HepG2 (cell line): Measurements from ENCODE around the gene FAM120B. TPM values are rescaled to one million over a fixed set of nuclear protein-coding genes. Genes with fewer than 3 reads are reported as not detected.

ENCODE experiments used
- ATAC-seq: fragments of 200-7000 bp; cut with Tn5 transposase; 3 replicates; pipeline ENCODE4 v1.9.1; 2020; ENCODE audit warnings: mild to moderate bottlenecking, moderate library complexity
- BruUV-seq: library from RNA; stranded (reverse); fragments of 400-500 nt; replicated peaks from 2 replicates; lab custom pipeline; 2021; lab: Mats Ljungman, UMichigan
- CTCF ChIA-PET: fragments of 300-600 bp; formaldehyde crosslinking; extraction: SDS; loops from one replicate; lab custom pipeline; 2021; ENCODE audit warnings: low total read pairs, inconsistent platforms, low intra/inter-chr PET ratio; lab: Yijun Ruan, JAX
- POLR2A ChIA-PET: fragments of 350-600 bp; sonication (Branson Sonifier 250); formaldehyde crosslinking; loops from one replicate; lab custom pipeline; 2020; ENCODE audit warnings: antibody characterized with exemption, inconsistent platforms; lab: Yijun Ruan, JAX
- DNase-seq: peaks from one replicate; pipeline ENCODE4 v3.0.0-alpha.2; 2015; ENCODE audit warnings: low spot score
- FAIRE-seq: peaks from 3 replicates; lab custom pipeline; 2011; peaks lifted over from hg19 to GRCh38; lab: Jason Lieb, UNC
- H2AFZ ChIP-seq: one replicate; pipeline ENCODE4 v1.6.1; 2011; ENCODE audit warnings: low read length, inconsistent platforms
- H3K27ac ChIP-seq: fragments of 300-600 bp; 3 replicates; pipeline ENCODE4 v1.8.0; 2011; ENCODE audit warnings: mixed run types, mild to moderate bottlenecking, mixed read lengths, low read length, inconsistent platforms; ENCODE audit not compliant: insufficient read depth; ENCODE audit errors: extremely low read length
- H3K27me3 ChIP-seq, 2 experiments: fragments of 200-600 bp in 1 of 2; 2 replicates in 1 of 2; 3 replicates in 1 of 2; pipeline versions ENCODE4 v1.6.0 to v1.8.0; 2011; ENCODE audit warnings: low read length in 2 of 2, mild to moderate bottlenecking in 2 of 2, moderate library complexity in 2 of 2, inconsistent platforms in 1 of 2; ENCODE audit not compliant: insufficient read depth in 2 of 2, control insufficient read depth in 1 of 2
- H3K36me3 ChIP-seq, 2 experiments: fragments of 200-600 bp in 1 of 2; replicated peaks in 1 of 2; 2 replicates in 1 of 2; 3 replicates in 1 of 2; pipeline versions ENCODE4 v1.5.1 to v1.8.0; 2011; ENCODE audit warnings: low read length in 2 of 2, inconsistent platforms in 1 of 2; ENCODE audit not compliant: insufficient read depth in 2 of 2, control insufficient read depth in 1 of 2
- H3K4me1 ChIP-seq: 2 replicates; pipeline ENCODE4 v1.5.1; 2012; ENCODE audit warnings: low read length, inconsistent platforms; ENCODE audit not compliant: insufficient read depth
- H3K4me2 ChIP-seq: 2 replicates; pipeline ENCODE4 v1.6.0; 2011; ENCODE audit warnings: low read depth, low read length, inconsistent platforms
- H3K4me3 ChIP-seq, 3 experiments: fragments of 200-600 bp in 1 of 3; sonication (generic), shearing (Covaris generic) in 1 of 3; replicated peaks in 1 of 3; 2 replicates each; pipeline ENCODE4 v1.5.1; 2011 to 2016; ENCODE audit warnings: low read length in 3 of 3, inconsistent platforms in 2 of 3, low read depth in 2 of 3, mild to moderate bottlenecking in 2 of 3, control low read depth in 1 of 3, mixed read lengths in 1 of 3; ENCODE audit not compliant: insufficient read depth in 1 of 3
- H3K79me2 ChIP-seq: one replicate; pipeline ENCODE4 v1.6.1; 2011; ENCODE audit warnings: low read length, inconsistent platforms; ENCODE audit not compliant: insufficient read depth
- H3K9ac ChIP-seq: 2 replicates; pipeline ENCODE4 v1.6.0; 2011; ENCODE audit warnings: mild to moderate bottlenecking, low read depth, low read length, inconsistent platforms; ENCODE audit not compliant: insufficient read depth
- H3K9me3 ChIP-seq: 2 replicates; pipeline ENCODE4 v1.5.1; 2012; ENCODE audit warnings: mild to moderate bottlenecking, low read length
- H4K20me1 ChIP-seq: 2 replicates; pipeline ENCODE4 v1.6.0; 2011; ENCODE audit warnings: inconsistent platforms, mild to moderate bottlenecking, low read length, moderate library complexity; ENCODE audit not compliant: insufficient read depth
- ATF7 ChIP-seq, 2 experiments: fragments of 450-650 bp in 1 of 2; sonication (generic) in 1 of 2; formaldehyde crosslinking in 1 of 2; IDR thresholded peaks; 2 replicates each; pipeline versions ENCODE4 v1.4.0 to v1.6.1; 2016 to 2020; ENCODE audit warnings: antibody characterized with exemption in 1 of 2, mild to moderate bottlenecking in 1 of 2, missing genetic modification reagents in 1 of 2
- PHB2 ChIP-seq: fragments of 450-650 bp; IDR thresholded peaks from 2 replicates; pipeline ENCODE4 v1.6.1; 2018; ENCODE audit not compliant: partially characterized antibody
- PHF21A ChIP-seq: sonication (generic); formaldehyde crosslinking; IDR thresholded peaks from 2 replicates; pipeline ENCODE4 v1.5.0; 2020; ENCODE audit warnings: mild to moderate bottlenecking, missing genetic modification reagents
- RAD21 ChIP-seq: fragments of 450-650 bp; formaldehyde crosslinking; IDR thresholded peaks from 2 replicates; pipeline ENCODE4 v1.5.0; 2020; ENCODE audit warnings: mild to moderate bottlenecking
- SOX13 ChIP-seq, 3 experiments: fragments of 450-650 bp in 1 of 3; sonication (generic) in 1 of 3; formaldehyde crosslinking in 1 of 3; IDR thresholded peaks in 2 of 3; conservative IDR thresholded peaks in 1 of 3; 2 replicates each; pipeline versions ENCODE4 v1.5.0 to v1.6.1; 2016 to 2020; ENCODE audit warnings: antibody characterized with exemption in 1 of 3, mild to moderate bottlenecking in 1 of 3, missing compliant biosample characterization in 1 of 3, missing genetic modification reagents in 1 of 3, moderate library complexity in 1 of 3
- ZFP82 ChIP-seq: sonication (generic); formaldehyde crosslinking; IDR thresholded peaks from 2 replicates; pipeline ENCODE4 v1.5.1; 2020; ENCODE audit warnings: mild to moderate bottlenecking, missing genetic modification reagents, borderline replicate concordance
- ZNF12 ChIP-seq: sonication (generic); formaldehyde crosslinking; IDR thresholded peaks from 2 replicates; pipeline ENCODE4 v1.5.0; 2020; ENCODE audit warnings: missing genetic modification reagents
- ZNF530 ChIP-seq: sonication (generic); formaldehyde crosslinking; IDR thresholded peaks from 2 replicates; pipeline ENCODE4 v1.5.0; 2020; ENCODE audit warnings: low read depth, mild to moderate bottlenecking, missing genetic modification reagents
- ZNF83 ChIP-seq: sonication (generic); formaldehyde crosslinking; IDR thresholded peaks from 2 replicates; pipeline ENCODE4 v1.4.0; 2020; ENCODE audit warnings: missing genetic modification reagents, mild to moderate bottlenecking, borderline replicate concordance
- WGBS: methylation state at CpG from one replicate; pipeline ENCODE4 v1.1.6; 2017; ENCODE audit warnings: low lambda C conversion rate; 5-methylcytosine and 5-hydroxymethylcytosine counted together
- in situ Hi-C: cut with HindIII; loops from 2 replicates; pipeline ENCODE4 v1.10.0; 2017; ENCODE audit warnings: low pct_unique_long_range_greater_than_20kb; ENCODE audit not compliant: extremely low pct_ligation_motif_present
- intact Hi-C: fragments of 100-400 bp; cut with micrococcal nuclease; formaldehyde crosslinking; loops from one replicate; pipeline ENCODE4 v1.10.0; 2022; ENCODE audit not compliant: unreplicated experiment
- polyA plus RNA-seq, 8 experiments: library from polyadenylated mRNA; depleted of rRNA in 3 of 8; stranded (reverse) in 7 of 8; unstranded in 1 of 8; fragments of >200 nt; fragmentation: Illumina TruSeq in 4 of 8; extraction: Trizol in 4 of 8; gene quantifications; 2 replicates each; pipeline versions ENCODE4 v1.2.1 to v1.2.3, GENCODE V29; 2011 to 2016; ENCODE audit warnings: low read depth in 4 of 8, missing spikeins in 1 of 8, mixed read lengths in 1 of 8; ENCODE audit not compliant: insufficient read depth in 1 of 8
- total RNA-seq, 5 experiments: library from RNA; depleted of rRNA; stranded (reverse); fragments of >200 nt; fragmentation: Illumina TruSeq; extraction: Trizol; gene quantifications; 2 replicates each; pipeline ENCODE4 v1.2.3, GENCODE V29; 2016; ENCODE audit warnings: low read depth in 1 of 5
- TF ChIP-seq, protein P1 (sequence below): sonication (generic); formaldehyde crosslinking; conservative IDR thresholded peaks from 2 replicates; pipeline ENCODE4 v1.4.0; 2020; ENCODE audit warnings: missing genetic modification reagents

FAM120B gene
- total and polyA plus RNA-seq, 2 of the 13 experiments (the other 11 are each of a cell fraction or from before 2014, with no cell fraction given), result 9.2 to 10.7 TPM

DNA sequence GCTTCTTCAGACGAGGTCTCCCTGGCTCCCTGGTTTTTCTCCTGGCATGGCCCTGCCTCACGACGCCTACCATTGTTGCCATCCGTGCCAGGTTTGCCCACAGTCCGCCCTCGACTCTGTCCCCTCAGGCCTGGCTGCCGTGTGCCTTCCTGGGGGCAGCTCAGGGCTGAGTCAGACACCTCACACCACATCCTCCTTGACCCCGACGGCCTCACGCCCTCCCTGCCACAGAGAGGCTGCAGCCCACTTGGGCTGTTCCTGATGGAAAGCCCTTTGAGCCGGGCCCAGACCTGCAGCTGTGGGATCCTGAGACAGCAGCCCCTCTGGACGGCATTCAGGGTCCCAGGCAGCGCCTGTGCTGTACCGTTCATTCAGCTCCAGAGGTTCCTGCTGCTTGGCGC lies 138.3 kb downstream of the FAM120B start (continued):
- no peak for TF ChIP-seq SOX13 (IDR thresholded peaks at IDR 0.05)
- no peak for TF ChIP-seq SOX13 (CRISPR knock-in tag; conservative IDR thresholded peaks at IDR 0.05 in 1 of 2, IDR thresholded peaks at IDR 0.05 in 1 of 2)
- no peak for TF ChIP-seq PHF21A (CRISPR knock-in tag)
- TF ChIP-seq RAD21, result no peak
- TF ChIP-seq, all 625 proteins: peak for 0

DNA sequence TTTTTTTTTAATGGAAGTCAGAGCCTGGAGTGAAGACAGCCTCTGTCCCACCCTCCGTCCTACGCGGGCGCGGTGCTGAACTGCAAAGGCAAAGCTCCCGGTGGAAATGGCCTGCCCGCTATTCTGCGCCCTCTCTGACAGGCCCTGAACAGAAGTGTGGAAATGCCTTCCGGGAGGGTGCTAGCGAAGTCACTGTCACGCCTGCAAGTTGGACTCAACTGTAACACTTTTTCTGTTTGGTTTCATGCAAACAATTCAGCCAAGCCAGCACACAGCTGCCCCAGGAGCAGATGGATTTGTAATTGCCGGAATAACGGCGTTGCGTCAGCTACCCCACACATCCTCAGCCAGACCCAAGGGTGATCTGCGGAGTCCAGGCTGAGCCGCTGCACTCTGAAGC lies 138.9 kb downstream of the FAM120B start:
- CTCF ChIA-PET, result no interaction called here
- POLR2A ChIA-PET, result no interaction called here
- Histone ChIP-seq H3K4me2 (no peak overlapping the region), H3K4me3 (no peak overlapping the region), H2AFZ (no peak overlapping the region), H3K36me3 (no peaks in the 10 kb centered on the region), H3K9ac (no peak overlapping the region), H3K79me2 (no peaks in the 10 kb centered on the region), H4K20me1 (no peaks in the 10 kb centered on the region; the same call in 1 of the 2 replicates), H3K9me3 (no peaks in the 10 kb centered on the region), H3K27me3 (peaks cover 10 to 78% of the 10 kb centered on the region in 2 experiments), H3K27ac (no peak overlapping the region), H3K4me1 (no peaks in the 10 kb centered on the region)
- no TSS peak for BruUV-seq
- ATAC-seq (no peak), FAIRE-seq (no peak), DNase-seq (no peak)
- TF ChIP-seq ZNF530 (no peak), ATF7 (IDR thresholded peaks at IDR 0.05) (no peak), ATF7 (CRISPR knock-in tag; IDR thresholded peaks at IDR 0.05) (no peak)
- intact Hi-C loops (no loop called here), in situ Hi-C loops (no loop called here)
- 65% methylated on average over 17 of the region's 17 CpGs for WGBS

DNA sequence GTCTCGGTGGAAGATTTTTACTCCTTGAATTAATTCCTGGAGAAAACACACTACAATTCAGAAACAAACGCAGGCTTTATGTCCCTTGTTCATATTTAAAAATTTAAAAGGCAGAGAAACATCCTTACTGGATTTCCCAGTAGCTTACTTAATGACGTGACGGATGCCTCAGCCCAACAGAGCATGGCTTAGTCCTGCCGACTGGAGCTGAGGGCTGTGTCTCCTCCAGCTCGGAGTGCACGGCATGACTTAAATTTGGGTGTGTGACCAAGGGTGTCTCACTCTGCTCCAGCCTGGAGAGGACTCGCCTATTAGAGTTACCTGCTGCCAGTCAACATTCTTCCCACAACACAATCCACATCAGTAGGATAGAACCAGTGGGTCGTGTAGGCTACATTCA lies 139.4 kb downstream of the FAM120B start:
- no TSS peak for BruUV-seq

More for the DNA sequence above, 139.4 kb downstream of the FAM120B start:
- 53% methylated on average over 9 of the region's 9 CpGs for WGBS
- Histone ChIP-seq H3K9ac (no peak overlapping the region), H4K20me1 (no peaks in the 10 kb centered on the region; the same call in 1 of the 2 replicates), H3K79me2 (no peaks in the 10 kb centered on the region), H3K36me3 (no peaks in the 10 kb centered on the region), H3K4me3 (no peak overlapping the region), H3K27me3 (peaks cover 10 to 79% of the 10 kb centered on the region in 2 experiments), H2AFZ (no peak overlapping the region), H3K4me1 (no peaks in the 10 kb centered on the region), H3K4me2 (no peak overlapping the region), H3K9me3 (no peaks in the 10 kb centered on the region), H3K27ac (no peak overlapping the region)
- intact Hi-C loops (no loop called here), in situ Hi-C loops (no loop called here)
- FAIRE-seq, result no peak
- CTCF ChIA-PET, result no interaction called here
- TF ChIP-seq ZFP82 (CRISPR knock-in tag), result no peak
- TF ChIP-seq, protein P1, sequence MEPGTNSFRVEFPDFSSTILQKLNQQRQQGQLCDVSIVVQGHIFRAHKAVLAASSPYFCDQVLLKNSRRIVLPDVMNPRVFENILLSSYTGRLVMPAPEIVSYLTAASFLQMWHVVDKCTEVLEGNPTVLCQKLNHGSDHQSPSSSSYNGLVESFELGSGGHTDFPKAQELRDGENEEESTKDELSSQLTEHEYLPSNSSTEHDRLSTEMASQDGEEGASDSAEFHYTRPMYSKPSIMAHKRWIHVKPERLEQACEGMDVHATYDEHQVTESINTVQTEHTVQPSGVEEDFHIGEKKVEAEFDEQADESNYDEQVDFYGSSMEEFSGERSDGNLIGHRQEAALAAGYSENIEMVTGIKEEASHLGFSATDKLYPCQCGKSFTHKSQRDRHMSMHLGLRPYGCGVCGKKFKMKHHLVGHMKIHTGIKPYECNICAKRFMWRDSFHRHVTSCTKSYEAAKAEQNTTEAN (CRISPR knock-in tag), result no peak
- no peak for TF ChIP-seq ZNF83 (CRISPR knock-in tag)
- TF ChIP-seq PHB2, result no peak
- TF ChIP-seq ZNF12 (CRISPR knock-in tag), result no peak
- POLR2A ChIA-PET, result no interaction called here
- no peak for ATAC-seq
- DNase-seq, result no peak
